Endodermal cell (in vitro differentiated cells): ENCODE results near the gene SUPV3L1. TPM values are rescaled to one million over a fixed set of nuclear protein-coding genes. Genes with fewer than 3 reads are reported as not detected.
"Not testable (repeated sequence)": the region's sequence is repeated elsewhere in the genome, so short reads cannot be mapped to it uniquely, and the experiment has no call there.

ENCODE experiments used
- DNase-seq: peaks from one replicate; pipeline ENCODE4 v3.0.0-alpha.2; 2017
- H3K27ac ChIP-seq: 2 replicates; pipeline ENCODE4 v1.5.1; 2013; ENCODE audit warnings: mild to moderate bottlenecking, low read depth, low read length, moderate library complexity
- H3K27me3 ChIP-seq: 2 replicates; pipeline ENCODE4 v1.6.1; 2013; ENCODE audit warnings: mild to moderate bottlenecking, low read length, moderate library complexity; ENCODE audit not compliant: insufficient read depth, control insufficient read depth, poor library complexity, severe bottlenecking
- H3K36me3 ChIP-seq: 2 replicates; pipeline ENCODE4 v1.7.0; 2013; ENCODE audit warnings: mild to moderate bottlenecking, low read length, moderate library complexity; ENCODE audit not compliant: control insufficient read depth, insufficient read depth
- H3K4me1 ChIP-seq: one replicate; pipeline ENCODE4 v1.7.0; 2013; ENCODE audit warnings: low read length; ENCODE audit not compliant: control insufficient read depth, insufficient read depth
- H3K4me3 ChIP-seq: 2 replicates; pipeline ENCODE4 v1.5.1; 2013; ENCODE audit warnings: mild to moderate bottlenecking, low read length, moderate library complexity
- H3K9ac ChIP-seq: 2 replicates; pipeline ENCODE4 v1.6.1; 2013; ENCODE audit warnings: mild to moderate bottlenecking, low read length, moderate library complexity; ENCODE audit not compliant: poor library complexity, severe bottlenecking; ENCODE audit errors: extremely low read depth
- H3K9me3 ChIP-seq: 2 replicates; pipeline ENCODE4 v1.6.1; 2013; ENCODE audit warnings: mild to moderate bottlenecking, low read length, moderate library complexity; ENCODE audit not compliant: control insufficient read depth
- H3K27ac Mint-ChIP-seq: 2 replicates; pipeline ENCODE4 v1.8.0; 2020; ENCODE audit warnings: mixed read lengths
- H3K27me3 Mint-ChIP-seq: 2 replicates; pipeline ENCODE4 v1.8.0; 2021; ENCODE audit warnings: mild to moderate bottlenecking, mixed read lengths; ENCODE audit not compliant: insufficient read depth
- H3K36me3 Mint-ChIP-seq: 2 replicates; pipeline ENCODE4 v1.8.0; 2020; ENCODE audit warnings: low read depth, mixed read lengths
- H3K4me1 Mint-ChIP-seq: 2 replicates; pipeline ENCODE4 v1.8.0; 2020; ENCODE audit warnings: mixed read lengths
- H3K4me3 Mint-ChIP-seq: 2 replicates; pipeline ENCODE4 v1.8.0; 2020; ENCODE audit warnings: mild to moderate bottlenecking, moderate library complexity, mixed read lengths
- H3K9me3 Mint-ChIP-seq: 2 replicates; pipeline ENCODE4 v1.8.0; 2020; ENCODE audit warnings: mild to moderate bottlenecking, mixed read lengths
- CTCF ChIP-seq: fragments of 200-600 bp; sonication (generic); conservative IDR thresholded peaks from 2 replicates; pipeline ENCODE4 v1.5.0; 2021; ENCODE audit warnings: antibody characterized with exemption, mild to moderate bottlenecking
- WGBS, 2 experiments: methylation state at CpG; one replicate each; pipeline versions ENCODE4 v1.1.5 to v1.1.7; 2013; ENCODE audit warnings: missing lambda C conversion rate in 2 of 2, mixed read lengths in 1 of 2; ENCODE audit not compliant: insufficient coverage in 1 of 2, insufficient read length in 1 of 2; 5-methylcytosine and 5-hydroxymethylcytosine counted together
- total RNA-seq, 2 donors: library from RNA; stranded (reverse); fragmentation: NEBNext Ultra II Directional in 1 of 2; extraction: Animal tissue kit (Norgen Biotek cat#: 25700) in 1 of 2; gene quantifications; 2 replicates in 1 of 2; 3 replicates in 1 of 2; pipeline ENCODE4 v1.2.1, GENCODE V29; 2021

Gene SUPV3L1
- total RNA-seq, 2 donors from 2014 or later = 36.3 to 38.6 TPM

- Mint-ChIP-seq H3K4me3 (no peak overlapping the region), H3K36me3 (peaks cover 15% of the 10 kb centered on the region), H3K27ac (no peak overlapping the region), H3K27me3 (no peaks in the 10 kb centered on the region), H3K4me1 (no peaks in the 10 kb centered on the region), H3K9me3 (no peaks in the 10 kb centered on the region)
- no peak overlapping the region for H3K27ac ChIP-seq
- H3K36me3 ChIP-seq = peaks cover 32% of the 10 kb centered on the region
- H3K4me1 ChIP-seq = no peaks in the 10 kb centered on the region
- DNase-seq = no peak
- no peaks in the 10 kb centered on the region for H3K9me3 ChIP-seq
- WGBS, 2 experiments = 91% methylated on average over 1 of the region's 1 CpG; no CpG with 5 or more reads in 1 of the 2 experiments
- no peak overlapping the region for H3K4me3 ChIP-seq
- H3K9ac ChIP-seq = no peak overlapping the region
- H3K27me3 ChIP-seq = no peaks in the 10 kb centered on the region
- TF ChIP-seq CTCF = peak; percentile 43
These were observed 38.7 kb upstream of the SUPV3L1 start for GRCh38 chr10:69141304-69141703.

- H3K9me3 ChIP-seq, H3K27me3 Mint-ChIP-seq, H3K9ac ChIP-seq, H3K27ac ChIP-seq, H3K27ac Mint-ChIP-seq, H3K4me3 Mint-ChIP-seq, H3K4me1 ChIP-seq, H3K4me1 Mint-ChIP-seq, DNase-seq, H3K9me3 Mint-ChIP-seq, H3K4me3 ChIP-seq, H3K27me3 ChIP-seq: not testable (repeated sequence)
- H3K36me3 Mint-ChIP-seq = peaks cover 13% of the 10 kb centered on the region
- WGBS, 2 experiments = 96% methylated on average over 3 of the region's 3 CpGs; no CpG with 5 or more reads in 1 of the 2 experiments
- H3K36me3 ChIP-seq = peaks cover 30% of the 10 kb centered on the region
These were observed 38.0 kb upstream of the SUPV3L1 start for GRCh38 chr10:69142074-69142473.

GRCh38 chr10:69142983-69143382, 37.1 kb upstream of the SUPV3L1 start:
- no peak overlapping the region for H3K4me3 ChIP-seq
- no peak for DNase-seq
- H3K9me3 ChIP-seq = no peaks in the 10 kb centered on the region
- H3K27me3 Mint-ChIP-seq = no peaks in the 10 kb centered on the region
- no peaks in the 10 kb centered on the region for H3K27me3 ChIP-seq
- H3K27ac ChIP-seq = no peak overlapping the region
- 67% methylated on average over 3 of the region's 3 CpGs for WGBS, 2 experiments
- no peak overlapping the region for H3K9ac ChIP-seq
- no peak overlapping the region for H3K4me3 Mint-ChIP-seq
- no peak for TF ChIP-seq CTCF
- no peaks in the 10 kb centered on the region for H3K4me1 Mint-ChIP-seq
- no peaks in the 10 kb centered on the region for H3K4me1 ChIP-seq
- no peaks in the 10 kb centered on the region for H3K9me3 Mint-ChIP-seq
- H3K36me3 Mint-ChIP-seq = peaks cover 6% of the 10 kb centered on the region
- H3K36me3 ChIP-seq = peaks cover 24% of the 10 kb centered on the region
- H3K27ac Mint-ChIP-seq = no peak overlapping the region

- Histone ChIP-seq H3K27ac (no peak overlapping the region), H3K9ac (no peak overlapping the region), H3K36me3 (peaks cover 18% of the 10 kb centered on the region), H3K9me3 (no peaks in the 10 kb centered on the region), H3K4me1 (no peaks in the 10 kb centered on the region), H3K4me3 (no peak overlapping the region), H3K27me3 (no peaks in the 10 kb centered on the region)
- H3K27me3 Mint-ChIP-seq = no peaks in the 10 kb centered on the region
- no peak overlapping the region for H3K4me3 Mint-ChIP-seq
- no CpG with 5 or more reads among the region's 1 CpG for WGBS, 2 experiments
- peaks cover 11% of the 10 kb centered on the region for H3K36me3 Mint-ChIP-seq
- no peak overlapping the region for H3K27ac Mint-ChIP-seq
- no peaks in the 10 kb centered on the region for H3K4me1 Mint-ChIP-seq
- TF ChIP-seq CTCF = no peak
- DNase-seq = no peak
- no peaks in the 10 kb centered on the region for H3K9me3 Mint-ChIP-seq
These were observed 34.7 kb upstream of the SUPV3L1 start for GRCh38 chr10:69145329-69145728.
